ENCODE measurements around the gene FAF1. TPM values are rescaled to one million over a fixed set of nuclear protein-coding genes. Genes with fewer than 3 reads are reported as not detected.

The FAF1 gene
- total and polyA plus RNA-seq, 2 donors (not counting 3 experiments of a cell fraction or from before 2014, with no cell fraction given) = 9.0 to 57.6 TPM

DNA sequence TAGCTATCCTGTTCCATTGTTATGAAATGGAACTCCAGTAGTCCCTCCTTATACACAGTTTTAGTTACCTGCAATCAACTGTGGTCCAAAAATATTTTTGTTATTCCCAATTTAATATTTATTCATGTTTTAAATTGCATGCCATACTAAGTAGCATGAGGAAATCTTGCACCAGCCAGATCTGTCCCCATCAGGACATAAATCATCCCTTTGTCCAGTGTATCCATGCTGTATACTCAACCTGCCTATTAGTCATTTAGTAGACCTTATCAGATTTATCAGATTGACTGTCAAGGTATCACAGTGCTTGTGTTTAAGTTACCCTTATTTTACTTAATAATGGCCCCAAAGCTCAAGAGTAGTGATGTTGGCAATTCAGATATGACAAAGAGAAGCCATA lies 328.9 kb downstream of the FAF1 start:
- Histone ChIP-seq H3K4me2 (ENCODE audit: insufficient read depth, low read length) (no peak overlapping the region), H2AFZ (ENCODE audit: low read depth, low read length) (no peak overlapping the region), H3K9me3 (replicated peaks; ENCODE audit: control insufficient read depth, insufficient read depth, low read length) (no peaks in the 10 kb centered on the region), H3K4me3 (replicated peaks in 1 of 3; ENCODE audit: insufficient read depth in 1 of 3, low read depth in 1 of 3, low read length in 3 of 3) (no peak overlapping the region), H3K79me2 (ENCODE audit: control insufficient read depth, insufficient read depth, low read length) (no peaks in the 10 kb centered on the region), H3K4me1 (ENCODE audit: control insufficient read depth, extremely low read depth, insufficient read depth, low read length) (no peaks in the 10 kb centered on the region), H3K27ac (ENCODE audit: insufficient read depth, low read depth, low read length) (no peak overlapping the region), H3K36me3 (ENCODE audit: control insufficient read depth in 2 of 2, extremely low read depth in 1 of 2, insufficient read depth in 2 of 2, low read length in 2 of 2) (no peaks in the 10 kb centered on the region), H3K27me3 (ENCODE audit: control insufficient read depth in 2 of 2, insufficient read depth in 2 of 2, low read length in 2 of 2) (no peaks in the 10 kb centered on the region), H3K9me1 (replicated peaks; ENCODE audit: control insufficient read depth, extremely low read depth, insufficient read depth, low read length) (no peaks in the 10 kb centered on the region), H3K9ac (replicated peaks; ENCODE audit: extremely low read depth, insufficient read depth, low read length) (no peak overlapping the region), H4K20me1 (replicated peaks; ENCODE audit: control insufficient read depth, extremely low read depth, insufficient read depth, low read length) (no peaks in the 10 kb centered on the region)
- dilution Hi-C loops (cut with MboI; ENCODE audit: extremely low pct_ligation_motif_present, low sequenced_read_pairs) (no loop called here), intact Hi-C loops (cut with micrococcal nuclease) (no loop called here)
- ChIA-PET POLR2A (no interaction called here), CTCF (no interaction called here)
- TF ChIP-seq MYC (IDR thresholded peaks at IDR 0.05; ENCODE audit: low read depth, low read length) (no peak), GATA2 (IDR thresholded peaks at IDR 0.05; ENCODE audit: insufficient read depth, insufficient read length, low read depth, low read length) (no peak), POLR2A (IDR thresholded peaks at IDR 0.05; ENCODE audit: low read depth, low read length) (no peak), JUN (IDR thresholded peaks at IDR 0.05; ENCODE audit: borderline replicate concordance, insufficient read depth, insufficient read length, low read depth) (no peak), POLR2AphosphoS5 (IDR thresholded peaks at IDR 0.05; ENCODE audit: insufficient read depth, low read depth, low read length) (no peak), CTCF (IDR thresholded peaks at IDR 0.05; ENCODE audit: extremely low read depth in 1 of 2, insufficient read depth in 1 of 2, low read depth in 1 of 2, low read length in 2 of 2) (no peak), EZH2 (IDR thresholded peaks at IDR 0.05; ENCODE audit: borderline replicate concordance, low read depth, low read length, severe bottlenecking) (no peak), FOS (IDR thresholded peaks at IDR 0.05; ENCODE audit: borderline replicate concordance, insufficient read depth, low read length) (no peak)
- TF ChIP-seq, protein P1, sequence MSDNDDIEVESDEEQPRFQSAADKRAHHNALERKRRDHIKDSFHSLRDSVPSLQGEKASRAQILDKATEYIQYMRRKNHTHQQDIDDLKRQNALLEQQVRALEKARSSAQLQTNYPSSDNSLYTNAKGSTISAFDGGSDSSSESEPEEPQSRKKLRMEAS (IDR thresholded peaks at IDR 0.05; ENCODE audit: insufficient read depth, insufficient read length) = no peak
- BruUV-seq (replicated peaks) = no TSS peak
- DNase-seq (ENCODE audit: low read depth, low spot score) (no peak), FAIRE-seq (no peak)
